Thoracic aorta (tissue), 2 donors: ENCODE measurements around the gene GOLPH3. TPM values are rescaled to one million over a fixed set of nuclear protein-coding genes. Genes with fewer than 3 reads are reported as not detected.
A peak's percentile ranks its signal among the peaks of the same experiment; 100 is the strongest.

Experiments
- ATAC-seq: fragments of 150-250 bp; one replicate; pipeline ENCODE4 v1.8.0; 2017; ENCODE audit warnings: low read depth; ENCODE audit not compliant: insufficient number of reproducible peaks, low FRiP score
- DNase-seq: peaks from one replicate; pipeline ENCODE4 v3.0.0-alpha.2; 2020; ENCODE audit warnings: low spot score
- H3K27ac ChIP-seq, 2 donors: fragments of 200-600 bp; sonication (generic); 1 replicate in 1 of 2; 2 replicates in 1 of 2; pipeline ENCODE4 v1.5.1; 2016; ENCODE audit warnings: mild to moderate bottlenecking in 2 of 2, moderate library complexity in 2 of 2
- H3K27me3 ChIP-seq: fragments of 200-600 bp; sonication (generic); replicated peaks from 2 replicates; pipeline ENCODE4 v1.6.0; 2016; ENCODE audit warnings: mild to moderate bottlenecking; ENCODE audit not compliant: insufficient read depth
- H3K36me3 ChIP-seq: fragments of 200-600 bp; sonication (generic); one replicate; pipeline ENCODE4 v1.5.1; 2016
- H3K4me1 ChIP-seq, 2 donors: fragments of 200-600 bp; sonication (generic); 1 replicate in 1 of 2; 2 replicates in 1 of 2; pipeline versions ENCODE4 v1.5.1 to v1.6.0; 2016; ENCODE audit warnings: low read depth in 2 of 2, mild to moderate bottlenecking in 1 of 2; ENCODE audit not compliant: control insufficient read depth in 1 of 2
- H3K4me3 ChIP-seq: fragments of 200-600 bp; sonication (generic); 2 replicates; pipeline ENCODE4 v1.5.1; 2016; ENCODE audit warnings: mild to moderate bottlenecking
- H3K9me3 ChIP-seq: fragments of 200-600 bp; sonication (generic); 2 replicates; pipeline ENCODE4 v1.5.1; 2016
- total RNA-seq, 2 donors: library from RNA; depleted of rRNA; stranded (reverse); fragments of >200 nt; gene quantifications; one replicate each; pipeline versions ENCODE4 v1.1.0 to v1.2.3, GENCODE V29; 2016
- TF ChIP-seq, protein P1 (sequence below): fragments of 200-600 bp; sonication (generic); IDR thresholded peaks from one replicate; pipeline ENCODE4 v1.5.1; 2019; ENCODE audit warnings: antibody characterized with exemption

GOLPH3 gene
- total RNA-seq, 2 donors from 2014 or later, result 71.8 to 113 TPM

DNA sequence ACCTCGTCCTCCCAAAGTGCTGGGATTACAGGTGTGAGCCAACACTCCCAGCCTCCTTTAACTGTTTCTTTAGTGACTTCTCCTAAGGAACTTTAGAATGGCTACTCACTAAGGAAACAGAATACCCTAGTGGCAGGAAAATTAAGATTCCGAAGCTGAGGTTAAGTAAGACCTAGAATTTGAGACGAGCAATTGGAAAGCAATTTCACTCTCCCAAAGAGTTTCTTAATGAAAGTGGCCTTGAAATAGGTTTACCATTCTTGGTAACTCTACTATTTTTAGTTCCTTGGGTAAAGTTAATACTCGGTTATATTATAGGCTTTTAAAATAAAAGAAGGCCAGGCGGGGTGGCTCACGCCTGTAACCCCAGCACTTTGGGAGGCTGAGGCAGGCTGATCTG lies 22.9 kb upstream of the GOLPH3 start:
- H3K27me3 ChIP-seq, result no peaks in the 10 kb centered on the region

GRCh38 chr5:32195265-32195664 lies 21.1 kb upstream of the GOLPH3 start:
- Histone ChIP-seq H3K36me3 (no peaks in the 10 kb centered on the region), H3K27me3 (no peaks in the 10 kb centered on the region), H3K27ac (no peak overlapping the region), H3K4me3 (no peak overlapping the region), H3K9me3 (no peaks in the 10 kb centered on the region), H3K4me1 (peaks cover 8 to 14% of the 10 kb centered on the region in 2 donors)
- TF ChIP-seq, protein P1, sequence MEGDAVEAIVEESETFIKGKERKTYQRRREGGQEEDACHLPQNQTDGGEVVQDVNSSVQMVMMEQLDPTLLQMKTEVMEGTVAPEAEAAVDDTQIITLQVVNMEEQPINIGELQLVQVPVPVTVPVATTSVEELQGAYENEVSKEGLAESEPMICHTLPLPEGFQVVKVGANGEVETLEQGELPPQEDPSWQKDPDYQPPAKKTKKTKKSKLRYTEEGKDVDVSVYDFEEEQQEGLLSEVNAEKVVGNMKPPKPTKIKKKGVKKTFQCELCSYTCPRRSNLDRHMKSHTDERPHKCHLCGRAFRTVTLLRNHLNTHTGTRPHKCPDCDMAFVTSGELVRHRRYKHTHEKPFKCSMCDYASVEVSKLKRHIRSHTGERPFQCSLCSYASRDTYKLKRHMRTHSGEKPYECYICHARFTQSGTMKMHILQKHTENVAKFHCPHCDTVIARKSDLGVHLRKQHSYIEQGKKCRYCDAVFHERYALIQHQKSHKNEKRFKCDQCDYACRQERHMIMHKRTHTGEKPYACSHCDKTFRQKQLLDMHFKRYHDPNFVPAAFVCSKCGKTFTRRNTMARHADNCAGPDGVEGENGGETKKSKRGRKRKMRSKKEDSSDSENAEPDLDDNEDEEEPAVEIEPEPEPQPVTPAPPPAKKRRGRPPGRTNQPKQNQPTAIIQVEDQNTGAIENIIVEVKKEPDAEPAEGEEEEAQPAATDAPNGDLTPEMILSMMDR, result no peak
- ATAC-seq (no peak), DNase-seq (no peak)

More for the DNA sequence above, 22.9 kb upstream of the GOLPH3 start:
- Histone ChIP-seq H3K4me3 (no peak overlapping the region), H3K27ac (no peak overlapping the region), H3K4me1 (peaks cover 11 to 29% of the 10 kb centered on the region in 2 donors), H3K9me3 (no peaks in the 10 kb centered on the region), H3K36me3 (no peaks in the 10 kb centered on the region)
- DNase-seq (no peak), ATAC-seq (no peak)
- TF ChIP-seq, protein P1, result no peak

DNA sequence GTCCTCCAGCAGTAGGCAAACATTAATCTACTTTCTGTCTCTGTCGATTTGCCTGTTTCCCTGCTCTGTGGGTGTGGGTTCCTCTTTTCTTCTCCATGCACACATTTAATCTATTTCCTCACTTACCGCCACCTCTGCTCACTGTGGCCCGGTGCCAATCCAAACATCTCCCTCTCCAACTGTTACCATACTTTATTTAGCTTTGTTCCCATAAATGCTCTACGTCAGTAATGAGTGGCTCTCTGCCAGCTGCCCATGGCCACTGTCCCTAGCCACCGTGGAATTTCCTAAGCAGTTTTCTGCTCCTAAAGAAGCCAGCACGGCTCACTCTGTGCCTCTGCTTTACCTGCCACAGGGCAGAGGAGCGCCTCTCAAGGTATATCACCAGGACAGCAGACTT lies 19.5 kb upstream of the GOLPH3 start:
- ATAC-seq (peak; percentile 72), DNase-seq (peak; percentile 88)
- Histone ChIP-seq H3K36me3 (no peaks in the 10 kb centered on the region), H3K4me3 (peak overlapping the region; percentile 56), H3K4me1 (peaks cover 8 to 14% of the 10 kb centered on the region in 2 donors), H3K27ac (peak overlapping the region in 1 of 2 donors; percentile 27), H3K9me3 (no peaks in the 10 kb centered on the region), H3K27me3 (no peaks in the 10 kb centered on the region)
- TF ChIP-seq, protein P1, result no peak

DNA sequence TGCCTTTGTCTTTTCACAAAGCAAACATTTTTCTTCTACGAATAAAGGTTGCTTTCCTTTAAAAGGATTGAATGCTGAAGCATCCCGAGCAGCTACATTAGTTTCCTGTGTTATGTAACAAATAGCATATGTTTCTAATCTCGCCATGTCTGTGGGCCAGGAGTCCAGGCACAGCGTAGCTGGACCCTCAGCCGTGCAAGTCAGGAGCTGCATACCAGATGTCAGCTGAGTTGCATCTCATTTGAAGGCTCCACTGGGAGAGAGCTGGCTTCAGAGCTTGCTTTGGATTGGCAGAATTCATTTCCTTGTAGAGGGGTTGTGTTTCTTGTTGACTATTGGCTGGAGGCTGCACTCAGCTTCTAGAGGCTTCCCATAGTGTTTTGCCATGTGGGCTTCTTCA lies 16.0 kb upstream of the GOLPH3 start:
- TF ChIP-seq, protein P1, result no peak
- no peak overlapping the region for H3K4me3 ChIP-seq
- ATAC-seq, result no peak
- no peak overlapping the region for H3K27ac ChIP-seq
- DNase-seq, result no peak
- no peaks in the 10 kb centered on the region for H3K27me3 ChIP-seq
- peaks cover 6% of the 10 kb centered on the region for H3K9me3 ChIP-seq
- H3K4me1 ChIP-seq, result peaks cover 8 to 14% of the 10 kb centered on the region in 2 donors
- H3K36me3 ChIP-seq, result no peaks in the 10 kb centered on the region

- no peak overlapping the region for H3K4me3 ChIP-seq
- DNase-seq (no peak), ATAC-seq (no peak)
- peaks cover 6% of the 10 kb centered on the region for H3K9me3 ChIP-seq
- no peaks in the 10 kb centered on the region for H3K36me3 ChIP-seq
- H3K27me3 ChIP-seq, result no peaks in the 10 kb centered on the region
- no peaks in the 10 kb centered on the region for H3K4me1 ChIP-seq
- TF ChIP-seq, protein P1, result no peak
- H3K27ac ChIP-seq, result no peak overlapping the region
Measured at GRCh38 chr5:32187675-32188074, 13.6 kb upstream of the GOLPH3 start.
